HS-5 (cell line): ENCODE data around the gene SYK.
A peak's percentile ranks its signal among the peaks of the same experiment; 100 is the strongest.

Experiments used
- DNase-seq: peaks from one replicate; pipeline ENCODE4 v3.0.0-alpha.2; 2012; ENCODE audit warnings: low read depth

SYK gene

DNA sequence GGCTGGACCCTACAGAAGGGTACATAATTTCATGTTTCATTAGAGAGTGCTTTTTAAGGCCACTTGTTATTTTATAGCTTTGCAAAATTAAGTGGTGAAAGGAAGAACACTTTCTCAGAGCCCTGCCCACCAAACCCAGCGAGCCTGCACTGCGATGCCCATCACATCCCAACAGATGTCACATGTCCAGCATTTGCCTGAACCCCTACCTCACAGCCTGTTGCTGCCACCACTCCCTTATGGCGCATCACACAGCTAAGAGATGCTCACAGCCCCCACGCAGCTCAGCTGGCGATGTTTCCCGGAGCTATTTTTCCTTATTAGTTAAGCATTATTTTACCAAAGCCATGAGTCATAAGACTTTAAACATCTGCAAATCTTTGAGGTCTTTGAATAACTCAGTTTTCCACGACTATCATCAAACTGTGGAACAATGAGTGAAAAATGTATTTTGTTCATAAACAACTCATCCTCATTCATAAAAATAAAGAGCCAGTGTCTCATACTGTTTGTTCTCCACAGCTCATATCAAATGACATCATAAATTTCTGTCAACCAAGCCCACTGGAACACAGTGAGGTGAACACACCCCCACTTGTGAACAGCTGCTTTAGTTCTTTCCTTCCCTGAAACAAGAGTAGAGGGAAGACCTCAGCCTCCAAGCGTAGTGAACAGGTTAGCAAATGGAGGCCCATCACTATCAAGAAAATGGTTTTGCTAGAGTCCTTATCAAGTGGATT lies 104.9 kb downstream of the SYK start:
- no peak for DNase-seq

DNA sequence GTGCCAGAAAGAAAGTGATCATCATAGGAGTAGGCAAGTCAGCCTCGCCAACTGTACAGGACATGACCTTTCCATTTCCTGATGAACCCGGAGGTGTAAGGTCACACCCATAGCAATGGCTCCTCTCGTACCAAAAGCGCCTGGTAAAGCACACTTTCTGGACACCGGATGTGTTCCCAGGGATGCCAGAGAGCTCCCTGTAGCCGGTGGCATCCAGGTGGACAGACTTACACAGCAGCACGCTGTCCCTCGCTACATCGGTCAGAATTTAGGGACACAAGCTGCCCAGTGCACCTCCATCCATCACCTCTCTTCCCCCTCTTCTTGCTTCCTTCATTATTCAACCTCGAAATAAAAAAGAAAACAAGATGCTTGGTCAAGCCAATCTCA lies 105.4 kb downstream of the SYK start:
- DNase-seq, result no peak

DNA sequence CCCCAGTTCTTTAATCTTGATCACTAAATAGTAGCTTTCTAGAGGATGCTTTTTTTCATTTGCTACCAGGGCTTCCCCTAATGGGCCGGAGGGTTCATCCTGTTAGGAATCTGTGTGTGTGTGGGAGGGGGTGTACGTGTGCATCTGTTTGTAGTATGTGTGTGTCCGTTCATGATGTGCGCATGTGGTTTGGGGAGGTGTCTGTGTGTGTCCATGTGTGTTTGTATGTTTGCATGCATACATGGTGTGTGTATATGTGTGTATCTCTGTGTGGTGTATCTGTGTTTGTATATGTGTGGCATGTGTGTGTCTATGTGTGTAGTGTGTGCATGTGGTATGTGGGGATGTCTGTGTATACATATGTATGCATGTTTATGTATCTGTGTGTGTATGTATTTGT lies 106.2 kb downstream of the SYK start:
- no peak for DNase-seq

DNA sequence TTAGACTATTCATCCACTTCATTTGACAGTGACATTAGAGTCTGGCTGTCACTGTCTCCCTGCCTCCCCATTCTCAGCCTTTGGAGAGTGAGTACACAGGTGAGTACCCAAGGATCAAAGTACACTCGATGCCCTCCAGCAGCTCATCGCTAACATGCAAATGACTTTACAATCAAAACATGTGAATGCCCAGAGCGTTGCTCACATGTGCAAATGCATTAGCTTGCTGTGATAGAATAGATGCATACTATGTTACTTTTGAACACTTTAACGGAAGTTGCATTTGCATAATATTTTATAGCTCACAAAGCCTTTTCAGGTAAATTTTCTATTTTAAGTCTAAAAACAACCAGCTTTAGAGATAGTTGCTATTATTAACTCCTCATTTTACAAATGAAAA lies 107.6 kb downstream of the SYK start:
- DNase-seq, result no peak

DNA sequence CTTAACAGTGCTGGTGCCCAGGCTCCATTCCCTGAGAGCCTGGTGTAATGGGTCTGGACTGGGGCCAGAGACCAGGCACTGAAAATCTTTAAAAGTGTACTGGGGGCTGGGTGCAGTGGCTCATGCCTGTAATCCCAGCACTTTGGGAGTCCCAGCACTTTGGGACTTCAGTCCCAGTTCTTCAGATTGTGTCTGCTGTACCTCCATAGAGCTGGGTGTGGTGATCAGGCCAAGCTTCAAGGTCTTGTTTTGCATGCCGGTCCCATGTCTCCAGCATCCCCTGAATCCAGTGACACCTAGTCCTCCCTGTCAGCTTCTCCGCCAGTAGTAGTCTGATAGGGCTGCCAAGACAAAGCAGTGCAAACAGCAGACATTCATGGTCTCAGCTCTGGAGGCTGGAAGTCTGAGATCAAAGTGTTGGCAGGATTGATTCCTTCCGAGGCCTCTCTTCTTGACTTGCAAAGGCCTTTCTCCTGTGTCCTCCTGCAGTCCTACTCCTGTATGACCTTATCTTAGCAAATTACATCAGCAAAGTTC lies 108.2 kb downstream of the SYK start:
- DNase-seq, result no peak

DNA sequence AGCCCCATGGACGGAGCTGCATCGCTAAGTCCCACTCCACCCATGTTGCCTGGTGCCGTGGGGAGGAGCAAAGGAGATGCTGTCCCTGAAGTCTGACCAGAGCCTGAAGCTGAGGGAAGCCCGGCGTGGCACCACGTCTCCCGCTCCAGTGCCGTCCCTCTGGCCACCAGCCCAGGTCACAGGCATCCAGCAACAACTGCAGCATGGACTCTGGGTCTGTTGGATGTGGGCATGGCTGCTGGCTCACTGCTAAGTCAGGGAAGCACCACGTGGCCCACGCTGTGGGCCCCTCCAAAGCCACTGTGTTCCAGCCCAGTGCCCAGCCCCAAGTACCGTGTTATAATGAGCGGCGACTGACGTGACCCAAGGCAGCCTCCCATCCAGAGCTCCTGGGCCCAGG lies 112.6 kb downstream of the SYK start:
- DNase-seq, result no peak

DNA sequence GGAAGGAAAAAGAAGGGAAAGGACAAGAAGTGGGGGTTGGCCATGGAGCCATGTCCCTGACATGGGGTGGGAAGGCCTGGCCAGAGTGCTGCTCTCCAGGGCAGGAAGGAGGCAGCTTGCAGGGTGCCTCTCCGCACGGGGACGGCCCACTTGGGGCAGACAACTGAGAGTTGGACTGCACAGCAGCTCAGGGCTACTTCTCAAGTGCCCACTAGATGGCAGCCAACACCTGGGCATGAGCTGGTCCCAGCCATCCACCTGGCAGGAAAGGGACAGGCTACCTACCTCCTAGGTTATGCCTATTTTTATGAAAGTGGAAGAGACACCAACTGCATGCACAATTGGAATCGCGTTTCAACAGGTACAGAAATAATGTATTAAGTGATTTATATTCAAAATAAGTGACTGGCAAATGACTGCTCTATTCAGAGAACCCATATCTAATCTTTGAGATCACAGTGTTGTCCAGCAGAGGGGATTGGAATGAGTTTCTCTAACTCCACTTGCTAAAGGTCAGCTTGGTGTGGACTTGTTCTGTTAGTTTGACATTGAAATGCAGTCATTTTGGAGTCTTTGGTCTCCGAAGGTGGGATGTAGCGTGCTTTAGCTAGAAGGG lies 113.4 kb downstream of the SYK start:
- DNase-seq, result peak; percentile 47

DNA sequence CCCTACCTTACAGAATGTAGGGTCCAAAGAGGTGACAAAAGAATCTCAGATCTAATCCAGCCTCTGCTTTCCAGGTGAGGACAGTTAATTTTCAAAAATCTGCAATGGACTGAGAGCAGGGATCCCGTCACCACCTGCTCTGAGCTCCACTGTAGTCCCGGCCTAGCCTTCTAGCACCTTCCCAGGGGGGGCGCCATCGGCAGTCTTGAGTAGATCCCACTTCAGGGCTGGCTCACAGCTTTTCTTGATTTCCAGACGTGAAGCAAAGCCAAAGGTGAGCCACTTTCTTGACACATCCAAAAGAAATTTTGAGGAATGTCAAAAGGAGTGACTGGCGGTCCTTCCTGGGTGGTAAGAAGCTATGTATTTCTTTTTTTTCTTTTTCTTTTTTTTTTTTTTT lies 114.1 kb downstream of the SYK start:
- no peak for DNase-seq

DNA sequence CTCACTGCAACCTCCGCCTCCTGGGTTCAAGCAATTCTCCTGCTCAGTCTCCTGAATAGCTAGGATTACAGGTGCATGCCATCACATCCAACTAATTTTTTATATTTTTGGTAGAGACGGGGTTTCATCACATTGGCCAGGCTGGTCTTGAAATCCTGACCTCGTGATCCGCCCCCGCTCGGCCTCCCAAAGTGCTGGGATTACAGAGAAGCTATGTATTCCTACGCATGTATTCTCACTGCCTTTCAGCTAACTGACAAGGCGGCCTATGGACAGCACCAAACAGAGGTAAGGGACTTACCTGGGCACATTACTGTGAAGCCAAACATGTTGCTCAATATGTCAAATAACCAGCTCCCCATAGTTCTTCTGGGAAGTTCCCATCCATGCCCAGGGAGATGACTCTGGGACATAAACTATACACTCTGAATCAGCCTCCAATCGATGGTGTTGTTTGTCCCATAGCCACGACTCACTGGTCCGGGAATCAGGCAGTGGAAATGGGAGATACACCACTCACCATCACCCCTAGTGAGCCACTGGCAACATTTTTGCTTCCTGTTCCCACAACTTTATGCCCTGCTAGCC lies 114.6 kb downstream of the SYK start:
- peak; percentile 47 for DNase-seq

DNA sequence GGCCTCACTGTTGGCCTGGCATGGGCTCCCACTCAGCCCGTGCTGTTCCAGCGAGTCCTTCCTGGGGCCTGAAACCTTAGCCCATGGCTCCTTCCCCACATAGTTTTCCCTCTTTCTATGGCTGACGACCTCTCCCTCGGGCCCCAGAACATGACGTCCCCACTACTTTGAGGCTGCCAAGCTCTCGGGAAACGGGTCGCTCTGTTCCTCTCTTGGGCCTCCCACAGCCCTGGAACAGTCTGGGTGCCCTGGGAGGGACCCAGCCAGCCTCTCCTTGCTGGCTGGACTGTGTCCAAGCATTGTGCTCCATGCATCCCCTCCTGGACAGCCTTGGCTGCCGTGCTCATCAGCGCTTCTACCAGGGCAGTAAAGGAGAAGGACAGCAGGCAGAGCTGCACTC lies 118.3 kb downstream of the SYK start:
- no peak for DNase-seq

DNA sequence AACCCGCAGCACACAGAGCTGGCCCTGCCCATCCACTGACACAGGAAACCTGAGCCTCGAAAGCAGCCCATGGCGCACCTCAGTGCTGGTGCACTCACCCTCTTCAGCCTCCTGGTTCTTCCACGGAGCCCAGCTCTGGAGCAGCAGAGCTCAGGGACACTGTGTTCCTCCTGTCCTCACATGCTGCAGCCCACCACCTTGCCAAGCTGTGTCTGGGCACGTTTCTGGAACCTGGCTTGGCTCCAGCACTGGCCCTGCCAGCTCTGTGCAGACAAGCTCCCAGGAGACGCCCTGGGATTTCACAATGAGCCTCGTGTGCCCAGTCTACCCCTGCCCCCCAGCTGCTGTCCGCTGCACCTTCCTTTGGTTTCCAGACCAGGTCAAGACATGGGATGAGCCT lies 119.5 kb downstream of the SYK start:
- DNase-seq, result no peak

DNA sequence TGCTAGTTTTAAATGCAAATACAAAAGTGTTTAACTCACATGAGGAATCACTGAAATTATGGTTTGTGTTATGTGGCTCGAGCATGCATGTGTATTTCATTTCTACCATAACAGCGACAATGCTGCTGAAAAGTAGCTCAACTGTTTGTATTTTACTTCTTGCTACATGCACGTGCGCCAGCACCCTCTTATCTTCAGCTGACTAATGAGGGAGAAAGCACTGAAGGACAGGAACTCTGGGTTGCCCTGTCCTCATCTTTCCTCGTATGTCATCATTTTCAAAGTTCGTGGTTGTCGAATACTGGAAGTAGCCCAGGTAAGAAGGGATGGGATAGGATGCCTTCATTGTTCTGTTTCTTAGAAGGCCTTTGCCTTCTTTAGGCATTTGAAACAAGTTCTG lies 120.3 kb downstream of the SYK start:
- DNase-seq, result no peak

DNA sequence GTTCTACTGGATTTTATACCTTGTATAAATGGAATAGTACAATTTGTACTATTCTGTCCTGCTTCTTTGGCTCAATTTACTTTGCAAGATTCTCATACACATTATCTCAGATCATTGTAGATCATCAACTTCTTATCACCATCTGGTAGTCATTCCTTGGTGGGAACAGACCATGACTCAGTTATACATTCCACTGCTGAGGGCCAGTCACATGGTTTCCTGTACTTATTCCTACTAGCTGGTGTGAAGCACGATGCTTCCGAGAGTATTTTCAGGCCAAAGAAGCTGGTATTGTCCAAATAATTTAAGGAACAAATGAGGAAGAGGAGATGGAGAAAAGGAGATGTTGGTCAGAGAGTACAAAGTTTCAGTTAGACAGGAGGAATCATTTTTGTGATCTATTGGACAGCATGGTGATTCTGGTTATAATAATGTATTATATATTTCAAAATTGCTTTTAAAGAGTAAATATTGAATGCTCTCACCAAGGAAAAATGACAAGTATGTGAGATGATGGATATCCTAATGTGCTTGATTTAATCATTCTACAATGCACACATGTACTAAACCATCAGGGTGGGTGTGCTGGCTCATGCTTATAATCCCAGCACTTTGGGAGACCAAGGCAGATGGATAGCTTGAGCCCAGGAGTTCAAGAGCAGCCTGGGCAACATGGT lies 124.1 kb downstream of the SYK start:
- DNase-seq, result peak; percentile 88

DNA sequence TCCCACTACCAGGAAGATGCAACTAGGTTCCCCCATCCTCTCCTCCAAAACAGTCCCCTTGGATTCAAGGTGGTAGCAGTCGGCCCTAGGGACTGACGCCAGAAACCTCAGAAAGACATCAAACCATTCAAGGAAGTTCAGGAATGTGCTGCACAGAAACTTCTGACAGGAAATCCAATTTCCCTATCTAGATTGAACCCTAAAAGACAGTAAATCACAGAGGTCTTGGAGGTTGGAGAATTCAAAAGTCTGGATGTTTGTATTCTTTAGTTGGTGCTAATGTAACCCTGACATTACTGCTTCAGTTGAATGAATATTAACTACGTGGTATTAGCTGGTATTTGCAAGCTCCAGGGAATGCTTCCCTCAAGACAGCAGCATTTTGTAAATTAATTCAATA lies 125.3 kb downstream of the SYK start:
- no peak for DNase-seq

DNA sequence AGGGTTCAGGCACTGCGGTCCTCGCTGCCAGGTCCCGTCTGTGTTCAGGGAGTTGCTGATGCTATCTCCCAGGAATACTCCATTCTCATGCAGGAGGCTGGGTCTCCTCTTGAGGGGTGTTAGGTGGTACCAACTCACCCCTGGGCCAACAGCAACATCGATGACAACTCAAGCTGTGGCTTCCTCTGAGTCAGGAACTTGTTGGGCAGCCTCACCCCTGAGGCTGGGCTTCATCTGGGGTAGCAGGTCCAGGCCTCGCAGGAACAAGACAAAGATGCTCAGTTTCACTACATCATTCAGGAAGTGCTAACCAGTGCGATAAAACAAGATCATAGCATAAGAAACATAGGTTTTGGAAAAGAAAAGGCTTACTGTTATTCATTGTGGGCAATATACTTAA lies 125.9 kb downstream of the SYK start:
- no peak for DNase-seq

DNA sequence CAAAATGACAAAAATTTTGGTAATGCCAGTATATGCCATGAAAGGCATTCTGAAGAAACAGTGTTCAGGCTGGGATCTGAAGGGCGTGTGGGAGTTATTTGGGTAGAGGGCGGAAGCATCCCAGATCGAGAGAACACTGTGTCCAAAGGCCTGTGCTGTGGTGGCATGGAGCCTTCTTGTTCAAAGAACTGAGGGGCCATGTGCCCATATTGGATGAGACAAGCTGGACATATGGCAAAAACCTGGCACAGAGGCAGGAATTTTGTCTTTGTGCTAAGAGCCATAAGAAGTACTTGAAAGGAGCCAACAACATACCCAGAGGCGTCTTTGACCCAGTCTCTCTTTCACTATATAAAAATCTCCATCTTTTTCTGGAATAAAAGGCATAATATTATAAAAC lies 128.0 kb downstream of the SYK start:
- no peak for DNase-seq

DNA sequence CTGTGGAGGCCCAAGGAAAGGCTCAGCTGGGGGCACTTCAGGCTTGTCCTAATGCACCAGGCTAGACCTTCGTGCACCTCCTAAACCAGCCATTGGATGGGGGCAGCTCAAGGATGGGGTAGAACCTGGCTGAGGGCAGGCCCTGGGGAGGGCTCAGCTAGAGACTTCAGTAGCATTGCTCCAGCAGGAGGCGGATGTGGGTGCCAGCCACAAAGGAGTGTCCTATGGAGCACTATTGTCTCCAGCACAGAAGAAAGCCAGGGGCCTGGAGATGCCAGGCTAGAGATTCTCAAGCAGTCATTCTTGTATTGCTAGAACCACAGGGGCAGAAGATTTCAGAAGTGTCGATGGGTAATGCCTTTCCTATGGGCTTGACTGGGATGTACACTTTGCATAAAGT lies 131.8 kb downstream of the SYK start:
- no peak for DNase-seq

DNA sequence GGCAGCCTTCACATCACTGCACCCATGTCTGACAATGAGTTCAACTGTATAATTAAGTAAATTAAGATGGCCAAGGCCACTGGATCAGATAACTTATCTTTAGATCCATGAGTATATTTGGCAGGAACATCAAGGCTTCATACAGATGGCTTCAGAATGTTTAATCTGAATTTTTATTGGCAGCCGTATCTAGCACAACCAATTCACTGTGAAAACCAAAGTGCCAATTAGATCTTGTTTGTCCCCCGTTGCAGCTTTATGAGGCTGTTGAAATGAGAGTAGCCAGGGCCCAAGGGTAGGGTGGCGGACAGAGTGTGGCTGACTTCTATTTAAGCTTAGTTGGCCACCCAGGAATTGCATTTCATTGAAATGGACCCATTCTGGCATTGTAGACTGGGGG lies 137.7 kb downstream of the SYK start:
- no peak for DNase-seq

DNA sequence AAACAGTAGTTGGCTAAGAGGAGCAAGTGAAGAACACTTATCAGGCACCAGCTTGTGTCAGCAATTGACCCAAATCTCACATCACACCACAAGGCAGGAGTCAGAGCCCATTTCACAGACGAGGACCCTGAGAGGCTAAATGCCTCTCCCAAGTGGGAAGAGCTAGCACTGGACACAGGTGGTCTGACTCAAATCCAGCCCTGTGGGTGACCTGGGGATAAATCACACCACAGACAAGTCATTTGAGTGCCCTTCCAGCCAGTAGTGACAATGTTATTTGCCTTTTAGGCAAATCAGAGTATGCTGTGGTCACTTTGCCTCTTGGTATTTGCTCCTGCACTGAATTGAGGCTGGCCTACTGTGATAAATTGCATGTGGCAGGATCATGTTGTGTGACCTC lies 138.7 kb downstream of the SYK start:
- no peak for DNase-seq

DNA sequence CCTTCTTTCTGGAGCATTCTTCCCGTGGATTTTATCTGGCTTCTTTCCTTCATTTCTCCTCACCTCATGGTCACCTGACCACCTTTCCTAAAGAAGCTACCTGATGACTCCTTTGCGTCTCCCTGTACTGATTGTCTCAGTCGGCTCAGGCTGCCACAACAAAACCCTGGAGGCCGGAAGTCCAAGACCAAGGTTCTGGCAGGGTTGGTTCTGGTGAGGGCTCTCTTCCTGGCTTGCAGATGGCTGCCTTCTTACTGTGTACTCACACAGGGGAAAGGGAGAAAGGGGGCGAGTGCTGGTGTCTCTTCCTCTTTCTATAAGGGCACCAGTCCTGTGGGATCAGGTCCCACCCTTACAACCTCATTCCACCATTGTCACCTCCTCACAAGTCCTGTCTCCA lies 140.0 kb downstream of the SYK start:
- no peak for DNase-seq

DNA sequence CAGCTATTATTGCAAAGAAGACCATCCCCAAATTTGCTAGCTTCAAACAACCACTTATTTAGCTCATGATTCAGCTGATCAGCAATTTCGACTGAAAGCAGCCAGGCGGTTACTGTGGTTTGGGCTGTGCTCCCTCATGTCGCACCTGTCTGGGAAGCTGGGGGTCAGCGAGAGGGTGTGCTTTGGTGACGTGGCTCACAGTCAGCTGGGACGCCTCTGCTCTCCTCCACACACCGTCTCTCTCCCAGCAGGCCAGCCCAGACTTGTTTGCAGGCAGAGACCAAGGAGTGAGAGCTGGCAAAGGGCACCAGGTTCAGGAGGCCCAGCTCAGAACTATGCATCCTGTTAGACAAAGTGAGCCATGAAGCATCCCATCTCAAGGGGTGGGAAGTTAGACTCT lies 140.9 kb downstream of the SYK start:
- DNase-seq, result no peak

DNA sequence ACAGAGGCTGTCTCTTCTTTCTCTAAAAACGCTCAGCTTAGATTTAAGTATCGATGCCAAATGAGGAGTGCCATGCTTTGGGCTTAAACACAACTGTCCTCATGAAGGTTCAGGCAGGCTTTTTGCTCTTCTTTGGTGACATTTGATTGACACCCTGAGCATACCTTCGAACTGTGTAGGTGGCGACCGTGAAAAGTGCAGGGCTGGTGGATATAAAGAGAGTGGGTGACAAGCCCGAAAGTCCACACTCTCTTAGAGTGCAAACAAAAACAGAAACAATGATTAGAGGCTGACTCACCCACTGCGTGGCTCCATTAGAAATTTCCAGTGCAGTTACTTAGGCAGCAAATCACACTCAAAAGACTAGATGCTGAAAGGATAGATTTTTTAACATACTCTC lies 141.7 kb downstream of the SYK start:
- no peak for DNase-seq

DNA sequence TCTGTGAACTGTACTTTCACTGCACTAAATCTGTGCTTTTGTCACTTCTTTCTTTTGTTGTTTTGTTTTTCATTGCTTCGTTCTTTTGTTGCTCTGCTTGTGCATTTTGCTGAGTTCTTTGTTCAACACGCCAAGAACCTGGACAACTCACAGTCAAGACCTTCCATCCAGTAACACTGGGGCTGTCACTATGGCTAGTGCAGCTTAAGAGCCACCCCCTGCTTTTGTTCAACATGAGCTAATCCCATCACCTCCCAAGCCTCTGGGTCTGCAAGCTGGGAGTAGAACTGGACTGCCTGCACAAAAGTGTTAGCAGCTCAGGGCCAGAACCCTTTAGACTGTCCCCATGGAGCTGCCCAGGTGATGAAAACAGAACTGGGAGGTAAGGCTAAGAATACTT lies 143.7 kb downstream of the SYK start:
- no peak for DNase-seq
